Endodermal cell (in vitro differentiated cells): ENCODE results near the gene DOCK4. TPM values are rescaled to one million over a fixed set of nuclear protein-coding genes. Genes with fewer than 3 reads are reported as not detected.

Experiments
- DNase-seq: peaks from one replicate; pipeline ENCODE4 v3.0.0-alpha.2; 2017
- H3K27ac ChIP-seq: 2 replicates; pipeline ENCODE4 v1.5.1; 2013; ENCODE audit warnings: mild to moderate bottlenecking, low read depth, low read length, moderate library complexity
- H3K27me3 ChIP-seq: 2 replicates; pipeline ENCODE4 v1.6.1; 2013; ENCODE audit warnings: mild to moderate bottlenecking, low read length, moderate library complexity; ENCODE audit not compliant: insufficient read depth, control insufficient read depth, poor library complexity, severe bottlenecking
- H3K36me3 ChIP-seq: 2 replicates; pipeline ENCODE4 v1.7.0; 2013; ENCODE audit warnings: mild to moderate bottlenecking, low read length, moderate library complexity; ENCODE audit not compliant: control insufficient read depth, insufficient read depth
- H3K4me1 ChIP-seq: one replicate; pipeline ENCODE4 v1.7.0; 2013; ENCODE audit warnings: low read length; ENCODE audit not compliant: control insufficient read depth, insufficient read depth
- H3K4me3 ChIP-seq: 2 replicates; pipeline ENCODE4 v1.5.1; 2013; ENCODE audit warnings: mild to moderate bottlenecking, low read length, moderate library complexity
- H3K9ac ChIP-seq: 2 replicates; pipeline ENCODE4 v1.6.1; 2013; ENCODE audit warnings: mild to moderate bottlenecking, low read length, moderate library complexity; ENCODE audit not compliant: poor library complexity, severe bottlenecking; ENCODE audit errors: extremely low read depth
- H3K9me3 ChIP-seq: 2 replicates; pipeline ENCODE4 v1.6.1; 2013; ENCODE audit warnings: mild to moderate bottlenecking, low read length, moderate library complexity; ENCODE audit not compliant: control insufficient read depth
- H3K27ac Mint-ChIP-seq: 2 replicates; pipeline ENCODE4 v1.8.0; 2020; ENCODE audit warnings: mixed read lengths
- H3K27me3 Mint-ChIP-seq: 2 replicates; pipeline ENCODE4 v1.8.0; 2021; ENCODE audit warnings: mild to moderate bottlenecking, mixed read lengths; ENCODE audit not compliant: insufficient read depth
- H3K36me3 Mint-ChIP-seq: 2 replicates; pipeline ENCODE4 v1.8.0; 2020; ENCODE audit warnings: low read depth, mixed read lengths
- H3K4me1 Mint-ChIP-seq: 2 replicates; pipeline ENCODE4 v1.8.0; 2020; ENCODE audit warnings: mixed read lengths
- H3K4me3 Mint-ChIP-seq: 2 replicates; pipeline ENCODE4 v1.8.0; 2020; ENCODE audit warnings: mild to moderate bottlenecking, moderate library complexity, mixed read lengths
- H3K9me3 Mint-ChIP-seq: 2 replicates; pipeline ENCODE4 v1.8.0; 2020; ENCODE audit warnings: mild to moderate bottlenecking, mixed read lengths
- CTCF ChIP-seq: fragments of 200-600 bp; sonication (generic); conservative IDR thresholded peaks from 2 replicates; pipeline ENCODE4 v1.5.0; 2021; ENCODE audit warnings: antibody characterized with exemption, mild to moderate bottlenecking
- WGBS, 2 experiments: methylation state at CpG; one replicate each; pipeline versions ENCODE4 v1.1.5 to v1.1.7; 2013; ENCODE audit warnings: missing lambda C conversion rate in 2 of 2, mixed read lengths in 1 of 2; ENCODE audit not compliant: insufficient coverage in 1 of 2, insufficient read length in 1 of 2; 5-methylcytosine and 5-hydroxymethylcytosine counted together
- total RNA-seq, 2 donors: library from RNA; stranded (reverse); fragmentation: NEBNext Ultra II Directional in 1 of 2; extraction: Animal tissue kit (Norgen Biotek cat#: 25700) in 1 of 2; gene quantifications; 2 replicates in 1 of 2; 3 replicates in 1 of 2; pipeline ENCODE4 v1.2.1, GENCODE V29; 2021

The DOCK4 gene
- total RNA-seq, 2 donors from 2014 or later, result 11.2 to 15.3 TPM

GRCh38 chr7:112118581-112119566 is 87.3 kb downstream of the DOCK4 start:
- Histone ChIP-seq H3K27ac (no peak overlapping the region), H3K27me3 (no peaks in the 10 kb centered on the region), H3K36me3 (no peaks in the 10 kb centered on the region), H3K9ac (no peak overlapping the region), H3K4me3 (no peak overlapping the region), H3K9me3 (no peaks in the 10 kb centered on the region), H3K4me1 (no peaks in the 10 kb centered on the region)
- DNase-seq, result no peak
- H3K27ac Mint-ChIP-seq, result no peak overlapping the region
- no peaks in the 10 kb centered on the region for H3K9me3 Mint-ChIP-seq
- no peak overlapping the region for H3K4me3 Mint-ChIP-seq
- peaks cover 7% of the 10 kb centered on the region for H3K4me1 Mint-ChIP-seq
- no peak for TF ChIP-seq CTCF
- no peaks in the 10 kb centered on the region for H3K36me3 Mint-ChIP-seq
- no peaks in the 10 kb centered on the region for H3K27me3 Mint-ChIP-seq
- WGBS, 2 experiments, result 82 to 83% methylated on average over 5 to 9 of the region's 9 CpGs

- peaks cover 3% of the 10 kb centered on the region for H3K4me1 Mint-ChIP-seq
- no peak overlapping the region for H3K9ac ChIP-seq
- H3K36me3 Mint-ChIP-seq, result no peaks in the 10 kb centered on the region
- 94 to 100% methylated on average over 1 of the region's 1 CpG for WGBS, 2 experiments
- H3K27me3 ChIP-seq, result no peaks in the 10 kb centered on the region
- no peaks in the 10 kb centered on the region for H3K9me3 ChIP-seq
- H3K27ac Mint-ChIP-seq, result no peak overlapping the region
- no peaks in the 10 kb centered on the region for H3K9me3 Mint-ChIP-seq
- H3K27me3 Mint-ChIP-seq, result no peaks in the 10 kb centered on the region
- H3K36me3 ChIP-seq, result no peaks in the 10 kb centered on the region
- DNase-seq, result no peak
- no peak overlapping the region for H3K27ac ChIP-seq
- H3K4me3 Mint-ChIP-seq, result no peak overlapping the region
- no peak overlapping the region for H3K4me3 ChIP-seq
- no peaks in the 10 kb centered on the region for H3K4me1 ChIP-seq
- TF ChIP-seq CTCF, result no peak
Observed at GRCh38 chr7:112116894-112117293, 89.3 kb downstream of the DOCK4 start.

- H3K36me3 Mint-ChIP-seq, result no peaks in the 10 kb centered on the region
- H3K27me3 Mint-ChIP-seq, result no peaks in the 10 kb centered on the region
- H3K4me1 Mint-ChIP-seq, result peaks cover 3% of the 10 kb centered on the region
- H3K4me3 Mint-ChIP-seq, result no peak overlapping the region
- Histone ChIP-seq H3K9ac (no peak overlapping the region), H3K27me3 (no peaks in the 10 kb centered on the region), H3K4me1 (no peaks in the 10 kb centered on the region), H3K36me3 (no peaks in the 10 kb centered on the region), H3K9me3 (no peaks in the 10 kb centered on the region), H3K27ac (no peak overlapping the region), H3K4me3 (no peak overlapping the region)
- TF ChIP-seq CTCF, result no peak
- no peak overlapping the region for H3K27ac Mint-ChIP-seq
- no peaks in the 10 kb centered on the region for H3K9me3 Mint-ChIP-seq
- no peak for DNase-seq
- 95 to 100% methylated on average over 1 to 2 of the region's 2 CpGs for WGBS, 2 experiments
Observed at GRCh38 chr7:112116358-112116757, 89.8 kb downstream of the DOCK4 start.
